GM12892 (cell line): Measurements from ENCODE around the gene FBXW9.
"Not testable (repeated sequence)": the region's sequence is repeated elsewhere in the genome, so short reads cannot be mapped to it uniquely, and the experiment has no call there.

Experiments
- DNase-seq: peaks from one replicate; pipeline ENCODE4 v3.0.0; 2011; ENCODE audit not compliant: insufficient read length
- FAIRE-seq: peaks from 2 replicates; lab custom pipeline; 2011; peaks lifted over from hg19 to GRCh38; lab: Jason Lieb, UNC
- POLR2A ChIP-seq: IDR thresholded peaks from 2 replicates; pipeline ENCODE4 v1.6.1; 2011; ENCODE audit warnings: low read depth, low read length, control low read depth
- POLR2AphosphoS5 ChIP-seq: IDR thresholded peaks from 2 replicates; pipeline ENCODE4 v1.6.1; 2011; ENCODE audit warnings: low read depth, low read length, control low read depth
- TAF1 ChIP-seq: IDR thresholded peaks from 2 replicates; pipeline ENCODE4 v1.6.1; 2011; ENCODE audit warnings: low read depth, mild to moderate bottlenecking, control low read depth, low read length, borderline replicate concordance

FBXW9 gene

DNA sequence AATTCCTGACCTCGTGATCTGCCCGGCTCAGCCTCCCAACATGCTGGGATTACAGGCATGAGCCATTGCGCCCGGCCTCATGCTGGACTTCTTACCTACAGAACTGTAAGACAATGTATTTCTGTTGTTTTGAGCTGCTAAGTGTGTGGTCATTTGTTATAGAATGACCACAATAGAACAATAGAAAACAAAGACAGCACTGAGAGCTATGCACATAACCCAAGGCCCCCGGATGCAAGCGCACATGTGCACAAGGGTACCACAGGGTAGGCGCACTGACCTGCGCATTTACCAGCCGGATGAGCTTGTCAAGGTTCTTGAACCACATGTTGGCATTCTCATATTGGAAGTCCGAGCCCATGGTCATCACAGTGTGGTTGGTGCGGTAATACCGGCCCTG lies 35.5 kb downstream of the FBXW9 start:
- FAIRE-seq = no peak
- TF ChIP-seq POLR2AphosphoS5 = no peak
- TF ChIP-seq POLR2A = no peak
- TF ChIP-seq TAF1 = no peak
- DNase-seq = no peak

- no peak for DNase-seq
- no peak for FAIRE-seq
- TF ChIP-seq TAF1 = no peak
- TF ChIP-seq POLR2AphosphoS5 = no peak
- TF ChIP-seq POLR2A = no peak
Measured at GRCh38 chr19:12657966-12658365, 38.5 kb downstream of the FBXW9 start.

- no peak for DNase-seq
- TF ChIP-seq POLR2AphosphoS5 = no peak
- no peak for TF ChIP-seq TAF1
- TF ChIP-seq POLR2A = no peak
- no peak for FAIRE-seq
Measured at GRCh38 chr19:12656899-12657571, 39.4 kb downstream of the FBXW9 start.

DNA sequence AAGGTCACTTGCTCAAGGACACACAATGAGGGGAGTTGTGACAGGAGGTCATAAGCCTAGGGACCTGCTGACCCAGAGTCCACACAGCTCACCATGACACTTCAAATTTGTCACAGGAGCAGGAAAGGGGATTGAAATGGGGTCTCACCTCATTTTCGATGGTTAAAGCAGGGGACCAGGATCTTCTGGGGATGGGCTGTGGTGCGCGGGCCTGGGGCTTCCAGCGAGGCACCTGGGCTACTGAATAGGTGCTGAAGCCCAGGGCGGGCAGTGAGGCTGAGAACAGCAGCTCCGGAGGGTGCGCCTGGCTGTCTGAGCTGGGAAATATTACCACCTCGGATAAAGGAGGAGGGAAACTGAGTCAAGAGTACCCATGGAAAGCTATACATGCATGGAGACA lies 40.9 kb downstream of the FBXW9 start:
- FAIRE-seq (no peak), DNase-seq (no peak)
- no peak for TF ChIP-seq TAF1
- TF ChIP-seq POLR2AphosphoS5 = no peak
- TF ChIP-seq POLR2A = no peak

- DNase-seq (no peak), FAIRE-seq (no peak)
- TF ChIP-seq TAF1 (no peak), POLR2A (no peak), POLR2AphosphoS5 (no peak)
Measured at GRCh38 chr19:12652219-12652618, 44.2 kb downstream of the FBXW9 start.

GRCh38 chr19:12649941-12650340 lies 46.5 kb downstream of the FBXW9 start:
- no peak for TF ChIP-seq POLR2A
- TF ChIP-seq POLR2AphosphoS5 = no peak
- TF ChIP-seq TAF1 = no peak
- DNase-seq = no peak
- no peak for FAIRE-seq

- TF ChIP-seq TAF1 = no peak
- no peak for TF ChIP-seq POLR2AphosphoS5
- no peak for TF ChIP-seq POLR2A
- FAIRE-seq (no peak), DNase-seq (no peak)
Measured at GRCh38 chr19:12648088-12648487, 48.3 kb downstream of the FBXW9 start.

GRCh38 chr19:12647490-12648071 lies 48.9 kb downstream of the FBXW9 start:
- FAIRE-seq (no peak), DNase-seq (no peak)
- TF ChIP-seq TAF1 = no peak
- no peak for TF ChIP-seq POLR2A
- TF ChIP-seq POLR2AphosphoS5 = no peak

GRCh38 chr19:12647047-12647446 lies 49.4 kb downstream of the FBXW9 start:
- no peak for DNase-seq
- no peak for TF ChIP-seq POLR2A
- TF ChIP-seq TAF1 = no peak
- no peak for TF ChIP-seq POLR2AphosphoS5
- no peak for FAIRE-seq

- DNase-seq (no peak), FAIRE-seq (no peak)
- no peak for TF ChIP-seq POLR2A
- TF ChIP-seq TAF1 = no peak
- TF ChIP-seq POLR2AphosphoS5 = no peak
Measured at GRCh38 chr19:12646551-12646950, 49.9 kb downstream of the FBXW9 start.

- not testable (repeated sequence) for FAIRE-seq, DNase-seq
Measured at GRCh38 chr19:12643716-12644115, 52.7 kb downstream of the FBXW9 start.

DNA sequence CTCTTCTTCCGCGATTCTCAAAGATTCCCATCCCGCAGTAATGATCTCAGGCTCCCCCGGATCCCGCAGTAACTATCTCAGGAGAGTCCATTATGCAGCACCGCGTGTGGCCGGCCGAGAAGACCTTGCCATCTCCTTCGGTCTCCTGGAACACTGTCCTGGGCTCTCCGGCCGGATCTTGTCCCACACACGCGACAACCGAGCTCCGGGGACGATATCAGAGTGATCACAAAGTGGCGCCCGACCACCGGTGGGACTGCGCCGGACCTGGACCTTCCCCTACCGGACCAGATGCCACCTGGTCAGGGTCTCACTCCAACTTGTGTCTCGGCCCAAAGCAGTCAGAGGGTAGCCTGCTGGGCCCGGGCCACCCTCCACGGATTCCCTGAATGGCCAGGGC lies 53.9 kb downstream of the FBXW9 start:
- FAIRE-seq (no peak), DNase-seq (no peak)
- TF ChIP-seq POLR2AphosphoS5 = no peak
- no peak for TF ChIP-seq POLR2A
- no peak for TF ChIP-seq TAF1

GRCh38 chr19:12641456-12641855 lies 55.0 kb downstream of the FBXW9 start:
- no peak for FAIRE-seq
- no peak for DNase-seq
- TF ChIP-seq POLR2AphosphoS5 = no peak
- no peak for TF ChIP-seq POLR2A
